OCI-LY3 (cell line): Measurements from ENCODE around the gene DUSP1.

Source experiments
- CTCF ChIP-seq: fragments of 200-600, 300-600 bp; sonication (generic); IDR thresholded peaks from 2 replicates; pipeline ENCODE4 v1.5.1; 2014; ENCODE audit warnings: antibody characterized with exemption, low read length, low read depth
- EZH2phosphoT487 ChIP-seq: fragments of 200-600 bp; shearing (Covaris generic); IDR thresholded peaks from 2 replicates; pipeline ENCODE4 v1.6.1; 2018; ENCODE audit warnings: antibody characterized with exemption, mixed run types, low read depth

GRCh38 chr5:172735141-172735831 lies 35.7 kb downstream of the DUSP1 start:
- TF ChIP-seq CTCF: no peak
- TF ChIP-seq EZH2phosphoT487: no peak
